Left renal pelvis (tissue), 4 donors: ENCODE data around the gene CSNK2A3. TPM values are rescaled to one million over a fixed set of nuclear protein-coding genes. Genes with fewer than 3 reads are reported as not detected.
"Not testable (repeated sequence)": the region's sequence is repeated elsewhere in the genome, so short reads cannot be mapped to it uniquely, and the experiment has no call there.

ENCODE experiments used
- DNase-seq, 4 donors: peaks; one replicate each; pipeline ENCODE4 v3.0.0-alpha.2; 2013; ENCODE audit warnings: low read depth in 4 of 4, low spot score in 3 of 4
- polyA plus RNA-seq, 4 donors: library from polyadenylated mRNA; unstranded; fragments of 120-200 nt; gene quantifications; one replicate each; pipeline ENCODE4 v1.2.1, GENCODE V29; 2013; ENCODE audit not compliant: insufficient read length in 4 of 4

CSNK2A3 gene
- polyA plus RNA-seq, 4 donors = 0.66 to 3.0 (median 1.0) TPM

- DNase-seq = no peak
These were observed 27.8 kb upstream of the CSNK2A3 start for GRCh38 chr11:11380883-11381282.

- DNase-seq = no peak
These were observed 27.3 kb upstream of the CSNK2A3 start for GRCh38 chr11:11380340-11380739.

- no peak for DNase-seq
These were observed 26.6 kb upstream of the CSNK2A3 start for GRCh38 chr11:11379661-11380060.

GRCh38 chr11:11378184-11378940, 25.3 kb upstream of the CSNK2A3 start:
- DNase-seq = no peak

- DNase-seq = no peak
These were observed 21.5 kb upstream of the CSNK2A3 start for GRCh38 chr11:11374358-11375148.

- DNase-seq = no peak
These were observed 20.9 kb upstream of the CSNK2A3 start for GRCh38 chr11:11373934-11374333.

GRCh38 chr11:11372461-11372860, 19.4 kb upstream of the CSNK2A3 start:
- no peak for DNase-seq

- no peak for DNase-seq
These were observed 17.9 kb upstream of the CSNK2A3 start for GRCh38 chr11:11370962-11371303.

- no peak for DNase-seq
These were observed 17.4 kb upstream of the CSNK2A3 start for GRCh38 chr11:11370255-11370961.

- DNase-seq = no peak
These were observed 13.7 kb upstream of the CSNK2A3 start for GRCh38 chr11:11366793-11367192.

- no peak for DNase-seq
These were observed 10.6 kb upstream of the CSNK2A3 start for GRCh38 chr11:11363674-11364073.

GRCh38 chr11:11359611-11360010, 6.6 kb upstream of the CSNK2A3 start:
- no peak for DNase-seq

GRCh38 chr11:11356842-11357241, 3.8 kb upstream of the CSNK2A3 start:
- DNase-seq = no peak

GRCh38 chr11:11351851-11352250, 1.2 kb downstream of the CSNK2A3 start:
- DNase-seq = not testable (repeated sequence)

GRCh38 chr11:11351042-11351586, 1.9 kb downstream of the CSNK2A3 start:
- DNase-seq = no peak

- peak in 3 of 4 donors; percentile 39 to 66 (median 48) for DNase-seq
These were observed 3.1 kb downstream of the CSNK2A3 start for GRCh38 chr11:11349870-11350337.

- no peak for DNase-seq
These were observed 3.8 kb downstream of the CSNK2A3 start for GRCh38 chr11:11349106-11349825.

GRCh38 chr11:11348303-11348702, 4.7 kb downstream of the CSNK2A3 start:
- no peak for DNase-seq

GRCh38 chr11:11347592-11347991, 5.5 kb downstream of the CSNK2A3 start:
- no peak for DNase-seq

- no peak for DNase-seq
These were observed 6.7 kb downstream of the CSNK2A3 start for GRCh38 chr11:11346303-11346702.
